CD4-positive, alpha-beta T cell treated with Interleukin-4 for 1 hour (primary cell): ENCODE data around the gene JAKMIP1.

ENCODE experiments used
- DNase-seq, 2 donors: peaks; one replicate each; pipeline ENCODE4 v3.0.0-alpha.2; 2020 to 2022

Gene JAKMIP1

GRCh38 chr4:6088950-6089349 is 111.4 kb downstream of the JAKMIP1 start:
- DNase-seq: no peak

GRCh38 chr4:6087669-6088341 is 112.5 kb downstream of the JAKMIP1 start:
- DNase-seq: no peak

GRCh38 chr4:6086846-6087245 is 113.5 kb downstream of the JAKMIP1 start:
- no peak for DNase-seq

GRCh38 chr4:6085691-6086628 is 114.4 kb downstream of the JAKMIP1 start:
- DNase-seq: no peak

GRCh38 chr4:6085028-6085690 is 115.2 kb downstream of the JAKMIP1 start:
- no peak for DNase-seq

GRCh38 chr4:6079965-6080364 is 120.4 kb downstream of the JAKMIP1 start:
- no peak for DNase-seq

GRCh38 chr4:6078560-6078959 is 121.8 kb downstream of the JAKMIP1 start:
- DNase-seq: no peak

- no peak for DNase-seq
These were observed 124.0 kb downstream of the JAKMIP1 start for GRCh38 chr4:6076391-6076790.

GRCh38 chr4:6074758-6075157 is 125.6 kb downstream of the JAKMIP1 start:
- DNase-seq: no peak

GRCh38 chr4:6071959-6072720 is 128.2 kb downstream of the JAKMIP1 start:
- no peak for DNase-seq

- DNase-seq: no peak
These were observed 129.0 kb downstream of the JAKMIP1 start for GRCh38 chr4:6071191-6071958.

GRCh38 chr4:6069845-6070709 is 130.3 kb downstream of the JAKMIP1 start:
- no peak for DNase-seq

- no peak for DNase-seq
These were observed 131.4 kb downstream of the JAKMIP1 start for GRCh38 chr4:6068986-6069385.

GRCh38 chr4:6065934-6066590 is 134.3 kb downstream of the JAKMIP1 start:
- DNase-seq: no peak

- no peak for DNase-seq
These were observed 135.2 kb downstream of the JAKMIP1 start for GRCh38 chr4:6065166-6065565.

GRCh38 chr4:6064383-6064782 is 136.0 kb downstream of the JAKMIP1 start:
- DNase-seq: no peak

GRCh38 chr4:6063684-6064083 is 136.7 kb downstream of the JAKMIP1 start:
- DNase-seq: no peak

GRCh38 chr4:6062133-6062532 is 138.2 kb downstream of the JAKMIP1 start:
- DNase-seq: no peak

GRCh38 chr4:6059375-6059805 is 141.0 kb downstream of the JAKMIP1 start:
- DNase-seq: no peak
